ENCODE data around the gene CHSY1. TPM values are rescaled to one million over a fixed set of nuclear protein-coding genes. Genes with fewer than 3 reads are reported as not detected.

CHSY1 gene
- total and polyA plus RNA-seq, 10 of the 15 experiments (the other 5 are each of a cell fraction or from before 2014, with no cell fraction given), result 1.4 to 31.2 (median 10.5) TPM

GRCh38 chr15:101143321-101143720 lies 108.5 kb downstream of the CHSY1 start:
- POLR2A ChIA-PET, result interaction anchor here (0.6 to 1.2 kb wide), 4 partner anchors 11 to 111 kb away, joined by 3 to 5 read pairs (median 3); partner anchors contain the start of gene CHSY1
- Histone ChIP-seq H3K27me3 (replicated peaks in 1 of 2; ENCODE audit: control insufficient read depth in 2 of 2, insufficient read depth in 2 of 2, low read length in 1 of 2) (no peaks in the 10 kb centered on the region), H2AFZ (ENCODE audit: control insufficient read depth, low read depth, low read length) (no peak overlapping the region), H3K4me2 (ENCODE audit: control insufficient read depth, insufficient read depth) (no peak overlapping the region), H3K36me3 (ENCODE audit: control insufficient read depth in 2 of 2, insufficient read depth in 2 of 2, low read length in 1 of 2) (no peaks in the 10 kb centered on the region), H3K9ac (ENCODE audit: control insufficient read depth, insufficient read depth, low read length) (no peak overlapping the region), H3K27ac (ENCODE audit: control insufficient read depth, insufficient read depth) (no peak overlapping the region), H3K79me2 (ENCODE audit: control insufficient read depth, insufficient read depth, low read length) (no peaks in the 10 kb centered on the region), H3K4me1 (ENCODE audit: control insufficient read depth, insufficient read depth, low read length) (peaks cover 26% of the 10 kb centered on the region), H3K9me3 (replicated peaks; ENCODE audit: control insufficient read depth, insufficient read depth, low read length) (no peaks in the 10 kb centered on the region; the same call in 2 of the 3 replicates), H3K4me3 (no peak overlapping the region), H4K20me1 (ENCODE audit: control insufficient read depth, insufficient read depth) (no peaks in the 10 kb centered on the region)
- FAIRE-seq (no peak), DNase-seq (ENCODE audit: low read depth, low spot score) (no peak), ATAC-seq (no peak)
- BruUV-seq (replicated peaks), result no TSS peak
- 54% methylated on average over 7 of the region's 7 CpGs for WGBS (ENCODE audit: insufficient coverage, insufficient replicate concordance, low lambda C conversion rate, missing lambda C conversion rate)
- RAD21 ChIA-PET (ENCODE audit: unreplicated experiment), result interaction anchor here (0.7 kb wide), 1 partner anchor 109 kb away, joined by 4 read pairs; no protein-coding TSS in a partner anchor
- intact Hi-C loops (cut with micrococcal nuclease; ENCODE audit: unreplicated experiment), result no loop called here
- SMC1A ChIA-PET (ENCODE audit: uncharacterized antibody, unreplicated experiment), result interaction anchor here (1.0 to 1.5 kb wide), 5 partner anchors 8 to 104 kb away, joined by 3 to 4 read pairs (median 3); no protein-coding TSS in a partner anchor
- CTCF ChIA-PET, result interaction anchor here (0.8 to 1.4 kb wide), 7 partner anchors 10 to 113 kb away, joined by 3 read pairs; no protein-coding TSS in a partner anchor
- in situ Hi-C loops (cut with MboI), result no loop called here
- TF ChIP-seq, protein P1, sequence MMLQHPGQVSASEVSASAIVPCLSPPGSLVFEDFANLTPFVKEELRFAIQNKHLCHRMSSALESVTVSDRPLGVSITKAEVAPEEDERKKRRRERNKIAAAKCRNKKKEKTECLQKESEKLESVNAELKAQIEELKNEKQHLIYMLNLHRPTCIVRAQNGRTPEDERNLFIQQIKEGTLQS (IDR thresholded peaks at IDR 0.05; ENCODE audit: borderline replicate concordance, extremely low read depth, low read depth, low read length), result no peak
- TF ChIP-seq, protein P2, sequence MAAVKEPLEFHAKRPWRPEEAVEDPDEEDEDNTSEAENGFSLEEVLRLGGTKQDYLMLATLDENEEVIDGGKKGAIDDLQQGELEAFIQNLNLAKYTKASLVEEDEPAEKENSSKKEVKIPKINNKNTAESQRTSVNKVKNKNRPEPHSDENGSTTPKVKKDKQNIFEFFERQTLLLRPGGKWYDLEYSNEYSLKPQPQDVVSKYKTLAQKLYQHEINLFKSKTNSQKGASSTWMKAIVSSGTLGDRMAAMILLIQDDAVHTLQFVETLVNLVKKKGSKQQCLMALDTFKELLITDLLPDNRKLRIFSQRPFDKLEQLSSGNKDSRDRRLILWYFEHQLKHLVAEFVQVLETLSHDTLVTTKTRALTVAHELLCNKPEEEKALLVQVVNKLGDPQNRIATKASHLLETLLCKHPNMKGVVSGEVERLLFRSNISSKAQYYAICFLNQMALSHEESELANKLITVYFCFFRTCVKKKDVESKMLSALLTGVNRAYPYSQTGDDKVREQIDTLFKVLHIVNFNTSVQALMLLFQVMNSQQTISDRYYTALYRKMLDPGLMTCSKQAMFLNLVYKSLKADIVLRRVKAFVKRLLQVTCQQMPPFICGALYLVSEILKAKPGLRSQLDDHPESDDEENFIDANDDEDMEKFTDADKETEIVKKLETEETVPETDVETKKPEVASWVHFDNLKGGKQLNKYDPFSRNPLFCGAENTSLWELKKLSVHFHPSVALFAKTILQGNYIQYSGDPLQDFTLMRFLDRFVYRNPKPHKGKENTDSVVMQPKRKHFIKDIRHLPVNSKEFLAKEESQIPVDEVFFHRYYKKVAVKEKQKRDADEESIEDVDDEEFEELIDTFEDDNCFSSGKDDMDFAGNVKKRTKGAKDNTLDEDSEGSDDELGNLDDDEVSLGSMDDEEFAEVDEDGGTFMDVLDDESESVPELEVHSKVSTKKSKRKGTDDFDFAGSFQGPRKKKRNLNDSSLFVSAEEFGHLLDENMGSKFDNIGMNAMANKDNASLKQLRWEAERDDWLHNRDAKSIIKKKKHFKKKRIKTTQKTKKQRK (IDR thresholded peaks at IDR 0.05; ENCODE audit: low read depth, low read length), result no peak
- TF ChIP-seq ATF7 (IDR thresholded peaks at IDR 0.05; ENCODE audit: low read depth) (no peak), ZBTB4 (CRISPR knock-in tag; IDR thresholded peaks at IDR 0.05) (no peak), STAT1 (conservative IDR thresholded peaks at IDR 0.05) (no peak), USF2 (IDR thresholded peaks at IDR 0.05; ENCODE audit: borderline replicate concordance, low read depth, low read length) (no peak), CEBPB (IDR thresholded peaks at IDR 0.05; ENCODE audit: borderline replicate concordance in 1 of 2, low read depth in 2 of 2, low read length in 2 of 2) (no peak), TCF3 (IDR thresholded peaks at IDR 0.05; ENCODE audit: borderline replicate concordance, insufficient read depth, low read depth, low read length) (no peak), PML (IDR thresholded peaks at IDR 0.05; ENCODE audit: low read length) (no peak), NFYB (IDR thresholded peaks at IDR 0.05; ENCODE audit: insufficient read depth, low read depth, low read length) (no peak)
- TF ChIP-seq, protein P3, sequence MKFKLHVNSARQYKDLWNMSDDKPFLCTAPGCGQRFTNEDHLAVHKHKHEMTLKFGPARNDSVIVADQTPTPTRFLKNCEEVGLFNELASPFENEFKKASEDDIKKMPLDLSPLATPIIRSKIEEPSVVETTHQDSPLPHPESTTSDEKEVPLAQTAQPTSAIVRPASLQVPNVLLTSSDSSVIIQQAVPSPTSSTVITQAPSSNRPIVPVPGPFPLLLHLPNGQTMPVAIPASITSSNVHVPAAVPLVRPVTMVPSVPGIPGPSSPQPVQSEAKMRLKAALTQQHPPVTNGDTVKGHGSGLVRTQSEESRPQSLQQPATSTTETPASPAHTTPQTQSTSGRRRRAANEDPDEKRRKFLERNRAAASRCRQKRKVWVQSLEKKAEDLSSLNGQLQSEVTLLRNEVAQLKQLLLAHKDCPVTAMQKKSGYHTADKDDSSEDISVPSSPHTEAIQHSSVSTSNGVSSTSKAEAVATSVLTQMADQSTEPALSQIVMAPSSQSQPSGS (IDR thresholded peaks at IDR 0.05; ENCODE audit: low read length), result no peak
- TF ChIP-seq, protein P4, sequence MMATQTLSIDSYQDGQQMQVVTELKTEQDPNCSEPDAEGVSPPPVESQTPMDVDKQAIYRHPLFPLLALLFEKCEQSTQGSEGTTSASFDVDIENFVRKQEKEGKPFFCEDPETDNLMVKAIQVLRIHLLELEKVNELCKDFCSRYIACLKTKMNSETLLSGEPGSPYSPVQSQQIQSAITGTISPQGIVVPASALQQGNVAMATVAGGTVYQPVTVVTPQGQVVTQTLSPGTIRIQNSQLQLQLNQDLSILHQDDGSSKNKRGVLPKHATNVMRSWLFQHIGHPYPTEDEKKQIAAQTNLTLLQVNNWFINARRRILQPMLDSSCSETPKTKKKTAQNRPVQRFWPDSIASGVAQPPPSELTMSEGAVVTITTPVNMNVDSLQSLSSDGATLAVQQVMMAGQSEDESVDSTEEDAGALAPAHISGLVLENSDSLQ (IDR thresholded peaks at IDR 0.05), result no peak

All from GM12878 (cell line).